Occipital lobe (tissue), 2 donors: Measurements from ENCODE around the gene KIF5C. TPM values are rescaled to one million over a fixed set of nuclear protein-coding genes. Genes with fewer than 3 reads are reported as not detected.

Source experiments
- DNase-seq: peaks from one replicate; lab custom pipeline; 2025; lab: John Stamatoyannopoulos, UW
- total RNA-seq: library from RNA; depleted of rRNA; stranded (reverse); fragments of >200 nt; gene quantifications from one replicate; pipeline ENCODE4 v1.2.3, GENCODE V29; 2014

The KIF5C gene
- total RNA-seq, 1 donor from 2014 or later: 379 TPM

DNA sequence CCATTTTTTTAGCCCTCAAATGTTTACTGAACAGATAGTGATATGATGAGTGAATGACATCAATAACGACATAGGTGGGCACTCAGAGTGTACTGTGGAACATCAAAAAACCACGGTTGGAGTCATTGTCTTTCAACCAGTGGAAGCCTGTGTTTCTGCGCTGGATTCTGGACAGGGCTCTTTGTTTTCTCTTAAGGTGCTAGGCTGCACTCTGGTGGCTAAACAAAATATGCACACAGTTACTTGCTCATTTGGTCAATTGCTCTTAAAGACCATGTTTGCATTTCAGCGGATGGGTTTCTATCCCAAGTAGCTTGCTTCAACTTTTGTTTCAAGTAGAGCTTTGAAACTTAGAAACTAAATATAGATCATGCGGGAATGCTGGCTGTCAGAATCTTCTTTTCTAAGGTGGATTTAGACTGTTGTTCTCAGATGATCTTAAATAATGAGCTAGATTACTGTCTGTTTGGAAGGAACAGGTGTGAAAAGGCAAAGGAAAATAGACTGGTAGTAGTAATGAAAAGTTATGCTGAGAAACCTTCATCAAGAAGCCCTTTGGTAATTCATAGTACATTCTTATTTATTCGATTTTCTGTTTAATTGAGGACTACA is 115.0 kb downstream of the KIF5C start:
- DNase-seq: peak; percentile 41

DNA sequence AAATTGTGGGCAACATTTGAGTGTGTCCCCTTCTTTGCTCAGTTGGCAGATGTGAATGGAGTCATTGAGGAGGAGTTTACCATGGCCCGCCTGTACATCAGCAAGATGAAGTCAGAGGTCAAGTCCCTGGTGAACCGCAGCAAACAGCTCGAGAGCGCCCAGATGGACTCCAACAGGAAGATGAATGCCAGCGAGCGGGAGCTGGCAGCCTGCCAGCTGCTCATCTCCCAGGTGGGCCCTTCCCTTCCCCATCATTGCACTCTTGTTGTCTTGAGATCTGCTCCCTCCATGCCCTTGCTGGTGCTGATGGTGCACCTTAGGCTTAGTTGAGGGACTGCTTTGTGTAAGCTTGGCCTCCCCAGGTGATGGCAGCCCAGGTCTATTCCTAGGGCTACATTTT is 115.9 kb downstream of the KIF5C start:
- no peak for DNase-seq

DNA sequence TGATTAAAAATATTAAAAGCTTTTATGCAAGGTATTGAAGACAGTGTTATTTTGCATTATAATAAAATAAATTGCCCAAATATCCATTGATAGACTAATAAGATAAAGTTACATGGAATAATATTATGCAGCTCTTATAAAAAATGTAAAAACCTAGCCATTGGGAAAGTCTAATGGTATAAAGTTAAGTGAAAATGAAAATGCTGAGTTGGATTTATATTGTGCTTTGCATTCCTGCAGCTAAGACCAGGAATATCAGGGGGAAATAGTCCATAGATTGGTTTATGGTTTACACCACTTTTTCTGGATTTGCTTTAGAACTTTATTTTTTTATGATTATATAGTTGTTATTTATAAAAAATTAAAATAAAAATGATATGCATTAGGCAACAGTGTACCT is 117.4 kb downstream of the KIF5C start:
- no peak for DNase-seq

DNA sequence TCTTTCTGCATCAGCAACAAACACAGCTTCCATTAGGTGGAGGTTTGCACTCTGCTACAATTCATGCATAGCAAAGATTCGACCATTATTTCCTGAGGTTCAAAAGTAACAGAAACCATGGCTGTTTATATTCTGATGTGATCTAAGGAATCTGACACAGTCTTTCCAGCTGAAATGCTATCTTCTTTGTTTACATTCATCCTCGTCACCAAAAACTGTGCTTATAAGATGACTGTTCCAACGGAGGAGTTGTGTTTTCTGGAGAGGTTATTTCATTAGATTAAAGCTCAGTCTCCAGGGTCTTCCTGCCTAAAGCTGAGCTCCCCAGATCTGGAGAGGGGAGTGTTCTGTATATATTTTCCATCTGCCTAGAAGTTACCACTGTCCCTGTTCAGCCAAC is 118.3 kb downstream of the KIF5C start:
- no peak for DNase-seq

DNA sequence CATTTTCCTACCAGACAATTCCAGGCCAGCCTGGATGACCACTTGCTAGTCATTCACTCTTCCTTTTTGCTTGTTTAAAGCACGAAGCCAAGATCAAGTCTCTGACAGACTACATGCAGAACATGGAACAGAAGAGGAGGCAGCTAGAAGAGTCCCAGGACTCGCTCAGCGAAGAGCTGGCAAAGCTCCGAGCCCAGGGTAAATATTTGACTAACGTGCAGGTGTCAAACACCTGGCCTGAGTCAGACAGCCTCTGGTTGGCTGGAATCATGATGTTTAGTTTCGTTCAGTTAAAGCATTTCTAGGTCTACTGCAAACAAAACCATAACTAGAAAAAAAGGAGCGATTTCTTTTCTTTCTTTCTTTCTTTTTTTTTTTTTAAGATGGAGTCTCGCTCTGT is 119.3 kb downstream of the KIF5C start:
- no peak for DNase-seq

DNA sequence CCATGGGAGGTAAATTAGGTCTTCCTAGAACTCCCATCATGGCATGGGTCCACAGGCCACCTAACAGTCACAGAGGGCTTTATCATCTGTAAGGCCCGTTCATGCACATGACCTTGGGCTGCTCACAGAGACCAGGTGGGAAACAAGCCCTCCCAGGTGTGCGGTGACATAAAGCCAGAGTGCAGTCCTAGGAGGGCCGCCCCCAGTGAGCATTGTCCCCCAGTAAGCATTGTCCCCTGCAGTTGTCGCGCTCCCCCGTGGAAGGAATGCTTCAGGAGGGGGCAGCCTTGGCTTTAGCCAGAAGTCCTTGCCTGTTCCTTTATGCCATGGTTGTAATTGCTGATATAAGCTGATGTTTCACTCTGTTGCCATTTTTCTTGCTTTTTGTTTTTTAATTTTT is 121.8 kb downstream of the KIF5C start:
- DNase-seq: no peak

DNA sequence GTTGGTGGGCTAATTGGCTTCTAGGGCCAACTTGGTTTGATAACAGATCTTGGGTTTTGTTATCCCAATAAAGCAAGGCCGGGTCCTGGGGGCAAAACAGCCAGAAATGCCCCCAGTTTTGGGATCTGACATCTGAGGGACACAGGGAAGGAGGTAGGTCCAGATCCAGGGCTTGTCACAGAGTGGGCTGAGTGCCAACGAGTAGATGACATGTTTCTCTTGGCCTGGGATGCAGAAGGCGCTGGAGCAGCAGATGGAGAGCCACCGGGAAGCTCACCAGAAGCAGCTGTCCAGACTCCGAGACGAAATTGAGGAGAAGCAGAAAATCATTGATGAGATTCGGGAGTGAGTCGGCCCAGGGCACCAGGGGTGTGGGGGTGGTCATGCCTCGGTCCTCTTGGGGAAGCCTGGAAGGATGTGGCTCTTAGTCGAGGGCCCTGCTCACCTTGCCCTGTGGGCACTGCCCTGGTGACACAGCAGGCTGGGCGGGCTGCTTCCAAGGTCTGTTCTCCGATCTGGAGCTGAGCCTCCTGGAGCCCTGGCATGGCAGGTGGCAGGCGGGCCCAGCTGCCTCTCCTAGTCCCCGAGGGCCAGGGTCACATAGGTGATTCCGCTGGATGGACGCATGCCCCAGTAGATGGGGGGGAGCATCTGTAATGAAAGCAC is 123.3 kb downstream of the KIF5C start:
- no peak for DNase-seq

DNA sequence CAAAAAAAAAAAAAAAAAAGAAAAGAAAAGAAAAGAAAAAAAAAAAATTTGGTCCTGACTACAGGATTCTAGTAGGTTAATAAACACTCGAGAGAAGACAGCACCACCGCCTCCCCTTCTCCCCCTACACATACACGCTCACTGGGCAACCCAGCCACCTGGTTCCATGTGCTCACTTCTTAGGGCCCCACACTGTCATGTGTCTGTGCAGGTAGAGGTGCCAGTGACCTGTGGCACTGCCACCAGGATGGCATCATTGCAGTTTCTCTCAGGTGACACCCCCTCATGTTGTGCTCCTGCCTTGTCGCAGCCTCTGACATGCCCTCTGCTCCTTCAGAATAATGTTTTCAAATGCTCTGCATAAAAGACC is 123.8 kb downstream of the KIF5C start:
- no peak for DNase-seq

DNA sequence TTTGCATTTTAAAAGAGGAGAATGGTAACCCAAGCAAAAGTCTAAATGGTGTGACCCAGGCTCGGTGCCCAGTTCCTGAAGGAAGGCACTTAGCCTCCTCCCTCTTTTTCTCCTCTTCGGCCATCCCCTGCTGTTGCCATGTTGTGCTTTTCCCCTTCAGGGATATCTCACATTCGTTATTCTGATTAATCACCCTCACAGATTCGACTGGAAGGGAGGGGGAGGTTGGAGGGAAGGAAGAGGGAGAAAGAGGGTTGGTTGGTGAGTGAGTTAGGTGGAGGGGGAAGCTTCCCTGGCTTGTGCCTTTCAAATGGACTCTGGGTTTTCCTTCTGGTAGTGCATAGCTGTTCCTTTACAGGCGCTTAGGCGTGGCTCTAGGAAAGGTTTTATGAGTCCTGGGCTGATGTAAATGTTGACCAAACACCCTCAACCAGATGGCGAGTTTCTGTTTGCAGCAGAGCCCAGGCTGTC is 124.5 kb downstream of the KIF5C start:
- no peak for DNase-seq

DNA sequence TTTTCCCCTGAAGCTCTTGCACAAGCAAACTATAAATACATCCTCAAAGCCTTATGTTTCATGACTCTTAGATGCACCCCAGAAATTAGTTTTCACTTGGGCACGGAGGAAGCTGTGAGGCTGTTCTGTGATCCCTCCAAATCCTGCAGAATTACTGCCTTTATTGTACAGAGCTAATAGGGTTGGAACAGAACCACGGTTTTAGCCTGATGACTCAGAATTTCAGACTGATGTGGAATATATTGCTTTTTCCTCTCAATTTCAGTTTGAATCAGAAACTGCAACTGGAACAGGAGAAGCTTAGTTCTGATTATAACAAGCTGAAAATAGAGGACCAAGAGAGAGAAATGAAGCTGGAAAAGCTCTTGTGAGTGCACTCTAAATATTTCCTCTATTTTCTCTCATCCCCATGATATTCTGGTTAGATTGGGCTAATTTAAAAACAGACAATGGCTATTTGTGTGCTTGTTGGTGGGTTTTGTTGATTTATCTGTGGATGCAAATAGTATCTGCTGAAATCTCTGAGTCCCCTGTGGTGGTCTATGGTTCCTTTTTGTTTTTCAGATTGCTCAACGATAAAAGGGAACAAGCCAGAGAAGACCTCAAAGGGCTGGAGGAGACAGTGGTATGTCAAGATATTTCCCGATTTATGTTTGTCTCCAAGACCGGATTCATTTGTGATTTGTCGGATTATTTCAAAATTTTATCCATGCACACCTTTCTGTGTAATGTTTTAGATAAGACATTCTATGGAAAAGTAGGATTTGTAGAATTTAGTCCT is 125.3 kb downstream of the KIF5C start:
- no peak for DNase-seq

DNA sequence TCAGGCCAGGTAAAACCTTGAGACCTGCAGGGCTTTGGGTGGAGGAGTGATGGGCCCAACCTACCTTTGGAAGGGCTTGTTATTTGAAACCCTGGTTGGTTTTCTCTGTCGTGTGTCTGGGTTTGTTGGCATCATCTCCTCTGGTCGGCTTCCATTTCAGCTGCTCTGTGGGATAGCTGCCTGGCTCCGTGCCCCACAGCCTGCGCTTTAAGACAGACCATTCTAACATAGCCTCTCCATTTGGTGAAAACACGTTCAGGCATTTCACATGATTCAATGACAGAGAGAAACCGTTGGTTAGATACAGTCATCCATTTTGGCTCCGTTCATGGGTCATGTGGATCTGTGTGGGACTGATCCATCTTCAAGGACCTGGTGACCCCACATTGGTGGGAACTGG is 126.5 kb downstream of the KIF5C start:
- DNase-seq: peak; percentile 54

DNA sequence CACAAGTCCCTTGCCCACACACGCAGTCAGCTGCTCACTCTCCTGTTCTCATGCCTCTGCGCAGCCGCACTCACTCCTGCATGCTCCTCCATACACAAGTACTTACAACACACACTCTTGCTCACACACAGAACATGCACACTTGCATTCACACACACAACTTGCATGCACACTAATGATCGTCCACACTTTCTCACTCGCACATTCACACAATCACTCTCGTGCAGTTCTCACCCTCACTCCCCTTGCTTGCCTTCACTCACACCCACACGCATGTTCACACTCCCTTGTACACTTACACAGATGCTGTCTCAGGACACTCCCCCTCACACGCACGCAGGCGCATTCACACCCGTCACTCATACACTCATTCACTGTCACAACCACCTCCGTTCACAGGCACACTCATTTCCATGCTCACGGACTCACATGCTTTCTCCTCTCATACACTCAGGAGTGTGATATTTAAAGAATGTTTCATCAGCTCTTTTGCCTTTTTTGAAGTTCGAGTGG is 127.4 kb downstream of the KIF5C start:
- DNase-seq: no peak

DNA sequence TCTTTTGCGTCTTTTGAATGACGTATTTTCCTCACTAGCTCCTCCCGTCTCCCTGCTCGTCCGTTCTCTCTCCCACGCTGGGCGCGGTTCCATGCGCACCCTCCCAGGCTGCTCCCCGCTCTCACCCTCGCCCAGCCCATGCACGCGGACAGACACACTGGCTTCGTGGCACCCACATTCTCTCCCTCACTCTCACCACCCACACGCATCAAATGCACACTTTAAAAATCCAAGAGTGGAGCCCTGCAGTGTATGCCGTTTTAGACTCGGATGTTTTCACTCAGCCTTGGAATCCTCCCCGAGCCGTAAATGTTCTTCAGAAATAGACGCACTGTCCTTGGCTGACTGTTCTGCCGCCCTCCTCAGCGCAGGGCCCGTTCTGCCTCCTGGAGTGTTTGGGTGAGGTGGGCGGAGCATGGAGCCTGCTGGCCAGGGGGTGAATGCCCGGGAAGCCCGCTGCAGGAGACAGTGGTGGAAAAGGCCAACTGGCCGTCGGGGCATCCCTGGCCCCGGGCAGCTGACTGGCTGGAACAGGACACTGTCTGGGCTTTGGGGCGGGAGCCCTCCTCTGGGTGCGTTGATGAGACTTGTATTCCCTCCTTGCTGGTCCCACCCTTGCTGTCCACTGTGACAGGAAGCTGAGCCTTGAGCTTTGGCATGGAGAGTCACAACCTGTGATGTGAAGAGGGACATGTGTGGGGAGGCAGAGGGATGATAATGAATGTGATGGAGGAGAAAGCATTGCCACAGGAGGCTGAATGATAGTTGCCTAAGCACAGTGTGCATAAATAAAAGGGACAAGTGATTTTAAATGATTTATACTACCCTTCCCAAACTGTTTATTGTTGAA is 128.1 kb downstream of the KIF5C start:
- DNase-seq: peak; percentile 83

DNA sequence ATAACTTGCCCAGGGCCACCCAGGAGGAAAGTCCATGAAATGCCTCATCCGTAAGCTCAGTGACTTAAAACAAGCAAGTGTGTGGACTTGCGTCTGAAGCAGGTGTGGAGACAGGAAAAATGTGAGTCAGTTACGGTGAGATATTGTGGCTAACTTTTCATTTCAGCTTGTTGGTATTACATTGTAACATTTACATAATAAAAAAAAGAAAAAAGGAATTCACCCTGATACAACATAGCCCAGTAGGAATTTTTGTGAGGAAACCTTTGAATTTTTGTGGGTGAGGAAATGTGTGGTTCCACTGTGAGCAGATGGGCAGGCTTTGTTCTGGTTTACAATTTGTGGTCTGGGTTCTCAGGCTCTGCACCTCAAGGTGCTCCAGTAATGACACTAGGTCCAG is 129.8 kb downstream of the KIF5C start:
- no peak for DNase-seq

DNA sequence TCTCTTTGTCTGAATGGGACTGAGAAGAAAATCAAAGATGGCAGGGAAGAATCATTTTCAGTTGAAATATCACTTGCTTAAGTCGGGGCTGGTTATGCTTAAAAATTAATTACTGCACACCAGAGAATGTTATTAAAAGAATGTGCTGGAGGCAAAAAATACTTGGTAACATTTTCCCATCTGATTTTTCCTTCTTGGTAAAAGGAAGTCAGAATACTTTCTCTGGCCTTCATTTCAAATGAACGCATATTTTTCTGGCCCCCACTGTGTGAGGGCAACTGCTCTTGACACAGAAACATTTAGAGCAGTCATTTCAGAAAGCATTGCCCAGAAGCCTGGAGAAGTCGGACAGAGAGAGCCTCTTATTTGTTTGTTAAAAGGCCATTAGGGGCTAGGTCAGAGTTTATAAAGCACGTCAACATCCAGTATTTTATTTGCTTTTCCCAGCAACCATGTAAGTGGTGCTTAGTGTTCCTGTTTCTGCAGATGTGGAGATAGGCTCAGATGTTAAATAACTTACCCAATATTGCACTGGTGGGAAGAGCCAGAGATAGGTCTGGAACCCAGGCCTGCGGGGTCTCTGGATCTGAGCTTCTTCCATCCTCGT is 130.5 kb downstream of the KIF5C start:
- DNase-seq: no peak

DNA sequence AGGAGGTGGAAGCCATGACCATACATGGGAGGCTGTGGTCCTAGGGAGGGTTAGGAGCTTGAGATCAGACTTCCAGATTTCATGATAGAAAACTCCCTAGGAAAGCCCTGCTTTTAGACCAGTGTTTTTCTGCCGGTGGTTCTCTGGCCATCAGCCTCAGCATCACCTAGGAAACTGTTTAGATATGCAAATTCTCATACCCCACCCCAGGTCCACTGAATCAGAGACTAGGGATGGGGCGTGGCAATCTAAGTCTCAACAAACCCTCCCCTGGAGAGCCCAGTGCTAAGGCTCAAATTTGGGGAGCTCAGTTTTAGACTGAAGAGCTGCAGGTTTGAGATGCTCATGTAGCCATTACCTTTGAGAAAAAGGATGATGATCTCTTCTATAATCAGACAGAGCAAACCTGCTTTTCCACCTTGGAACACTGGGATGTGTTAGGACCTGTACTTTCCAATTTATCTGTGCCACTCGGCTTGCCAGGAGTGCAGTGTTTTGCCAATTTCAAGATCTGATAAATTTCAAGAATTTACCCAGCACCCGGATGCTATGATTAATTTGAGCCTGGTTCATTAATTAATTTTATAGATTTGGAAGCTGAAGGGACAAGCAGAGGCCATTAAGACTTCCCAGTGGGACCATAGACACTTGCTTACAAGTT is 132.0 kb downstream of the KIF5C start:
- no peak for DNase-seq

DNA sequence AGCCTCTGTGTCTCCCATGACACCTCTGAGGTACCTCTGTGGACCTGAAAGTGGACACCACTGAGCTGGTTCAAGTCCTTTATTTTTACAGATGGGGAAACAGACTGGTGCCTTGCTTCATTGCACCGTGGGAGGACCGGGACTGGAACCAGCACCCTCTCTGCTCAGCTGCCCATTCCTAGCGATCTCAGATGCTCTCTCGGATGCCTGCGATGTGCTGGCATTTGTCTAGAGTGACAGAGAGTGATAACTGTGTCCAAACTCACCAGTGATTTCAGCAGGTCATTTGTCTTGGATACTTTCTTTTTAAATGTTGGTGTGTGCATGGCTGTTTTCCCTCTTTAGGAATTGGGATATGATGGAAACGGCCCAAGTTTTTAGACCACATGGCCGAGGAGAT is 133.4 kb downstream of the KIF5C start:
- DNase-seq: no peak

DNA sequence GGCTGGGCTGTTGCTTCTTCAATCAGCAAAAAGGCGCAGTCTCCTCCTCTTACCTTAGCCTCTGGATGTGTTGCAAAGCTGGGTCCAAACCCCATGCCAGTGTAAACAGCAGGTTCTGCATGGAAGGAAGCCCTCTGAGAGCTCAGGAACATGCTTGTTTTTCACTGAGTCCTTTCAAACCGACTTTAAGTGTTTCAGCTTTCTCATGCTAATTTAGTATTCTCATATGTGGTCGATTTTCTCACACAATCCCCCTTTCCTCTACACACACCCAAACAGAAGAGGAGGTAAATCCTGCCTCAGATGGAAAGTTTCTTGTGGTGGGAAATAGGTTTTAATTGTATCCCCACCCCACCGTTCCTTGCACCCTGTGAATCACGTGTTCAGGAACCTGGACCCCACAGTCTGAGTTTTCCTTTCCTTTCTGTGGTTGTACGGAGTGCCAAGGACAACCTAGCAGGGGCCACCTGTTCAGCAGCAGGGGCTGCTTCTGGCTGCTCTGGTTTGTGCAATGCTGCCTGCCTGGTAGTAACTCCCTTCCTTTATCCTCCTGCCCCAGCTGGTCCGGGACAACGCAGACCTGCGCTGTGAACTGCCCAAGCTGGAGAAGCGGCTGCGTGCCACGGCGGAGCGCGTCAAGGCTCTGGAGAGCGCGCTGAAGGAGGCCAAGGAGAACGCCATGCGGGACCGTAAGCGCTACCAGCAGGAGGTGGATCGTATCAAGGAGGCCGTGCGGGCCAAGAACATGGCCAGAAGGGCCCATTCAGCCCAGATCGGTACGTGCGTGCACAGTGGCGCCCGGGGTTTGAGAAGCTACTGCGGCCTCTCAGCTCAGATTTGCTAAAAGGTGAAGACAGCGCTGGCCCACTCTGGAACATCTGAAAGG is 134.8 kb downstream of the KIF5C start:
- no peak for DNase-seq

DNA sequence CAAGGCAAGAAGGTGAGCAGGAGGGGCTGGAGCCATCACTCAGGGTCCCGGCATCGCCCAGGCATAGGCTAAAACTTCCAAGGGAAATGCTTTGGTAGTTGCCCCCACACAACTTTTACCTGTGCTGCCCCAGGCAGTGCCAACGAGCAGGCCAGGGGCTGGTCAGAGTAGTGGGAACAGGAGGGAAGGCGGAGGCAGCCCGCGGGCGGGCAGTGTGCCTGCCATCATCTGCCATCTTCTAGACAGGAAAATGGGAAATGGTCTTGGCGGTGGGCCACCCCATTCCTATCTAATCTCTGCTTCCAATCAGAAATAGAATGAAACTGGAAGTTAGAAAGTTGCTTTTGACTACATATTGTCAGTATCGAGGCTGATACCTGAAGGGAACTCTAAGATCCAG is 137.5 kb downstream of the KIF5C start:
- DNase-seq: no peak

DNA sequence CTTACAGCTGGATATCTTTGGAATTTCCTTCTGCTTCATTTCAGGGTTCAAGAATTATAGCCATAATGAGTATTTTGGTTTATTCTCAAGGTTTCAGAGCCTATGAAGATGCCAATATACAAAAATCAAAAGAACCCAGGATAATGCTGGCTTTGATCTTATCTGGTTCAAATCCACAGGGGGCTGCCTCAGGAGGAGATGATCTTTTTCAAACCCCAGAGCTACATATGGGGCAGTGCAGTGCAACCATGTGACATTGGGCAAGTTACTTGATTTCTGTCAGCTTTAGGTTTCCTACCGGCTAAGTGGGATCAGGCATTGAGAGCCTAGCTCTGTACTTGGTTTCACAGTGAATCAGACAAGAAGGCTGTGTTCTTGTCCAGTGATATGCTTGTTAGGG is 140.5 kb downstream of the KIF5C start:
- DNase-seq: no peak
